Measurements from ENCODE around the gene ACO2. TPM values are rescaled to one million over a fixed set of nuclear protein-coding genes. Genes with fewer than 3 reads are reported as not detected.
"Not testable (repeated sequence)": the region's sequence is repeated elsewhere in the genome, so short reads cannot be mapped to it uniquely, and the experiment has no call there.

Gene ACO2
- total RNA-seq, 1 experiment from 2014 or later, result 90.5 TPM

- intact Hi-C loops (cut with micrococcal nuclease; ENCODE audit: unreplicated experiment), result no loop called here
- H3K36me3 Mint-ChIP-seq (ENCODE audit: insufficient read depth, unreplicated experiment), result peaks cover 86% of the 10 kb centered on the region
These were observed 31.7 kb upstream of the ACO2 start for GRCh38 chr22:41437198-41437597.

GRCh38 chr22:41440511-41440910, 28.4 kb upstream of the ACO2 start:
- peaks cover 96% of the 10 kb centered on the region for H3K36me3 Mint-ChIP-seq (ENCODE audit: insufficient read depth, unreplicated experiment)
- H3K4me1 ChIP-seq; H3K4me3 ChIP-seq (ENCODE audit: low read depth, low read length); H3K9me3 Mint-ChIP-seq (ENCODE audit: unreplicated experiment); H3K27me3 Mint-ChIP-seq (ENCODE audit: insufficient read depth, unreplicated experiment); H3K4me1 Mint-ChIP-seq (ENCODE audit: low read depth, unreplicated experiment); POLR2A ChIA-PET; H3K27me3 ChIP-seq (replicated peaks; ENCODE audit: control insufficient read depth, insufficient read depth, low read length); H3K9me3 ChIP-seq; DNase-seq; BruUV-seq (replicated peaks); intact Hi-C loops (cut with micrococcal nuclease; ENCODE audit: unreplicated experiment); H3K27ac Mint-ChIP-seq (ENCODE audit: unreplicated experiment); H3K36me3 ChIP-seq (ENCODE audit: control insufficient read depth, insufficient read depth, low read length); CTCF ChIA-PET; H3K4me3 Mint-ChIP-seq (ENCODE audit: unreplicated experiment): not testable (repeated sequence)

More at GRCh38 chr22:41437198-41437597, 31.7 kb upstream of the ACO2 start:
- POLR2A ChIA-PET, result interaction anchor here (0.6 kb wide), 1 partner anchor 909 kb away, joined by 6 read pairs; no protein-coding TSS in a partner anchor
- Histone ChIP-seq H3K9me3 (no peaks in the 10 kb centered on the region), H3K4me3 (ENCODE audit: low read depth, low read length) (no peak overlapping the region), H3K4me1 (no peaks in the 10 kb centered on the region), H3K27me3 (replicated peaks; ENCODE audit: control insufficient read depth, insufficient read depth, low read length) (no peaks in the 10 kb centered on the region), H3K36me3 (ENCODE audit: control insufficient read depth, insufficient read depth, low read length) (peaks cover 3% of the 10 kb centered on the region)
- Mint-ChIP-seq H3K4me3 (ENCODE audit: unreplicated experiment) (no peak overlapping the region), H3K27ac (ENCODE audit: unreplicated experiment) (no peak overlapping the region), H3K4me1 (ENCODE audit: low read depth, unreplicated experiment) (no peaks in the 10 kb centered on the region), H3K27me3 (ENCODE audit: insufficient read depth, unreplicated experiment) (no peaks in the 10 kb centered on the region), H3K9me3 (ENCODE audit: unreplicated experiment) (no peaks in the 10 kb centered on the region)
- BruUV-seq (replicated peaks), result no TSS peak
- no peak for TF ChIP-seq CTCF (IDR thresholded peaks at IDR 0.05; ENCODE audit: insufficient read depth in 1 of 2, low read depth in 1 of 2, low read length in 1 of 2, severe bottlenecking in 1 of 2, unreplicated experiment in 1 of 2)
- no peak for DNase-seq
- CTCF ChIA-PET, result no interaction called here

- no peak overlapping the region for H3K4me3 ChIP-seq (ENCODE audit: low read depth, low read length)
- no peaks in the 10 kb centered on the region for H3K27me3 Mint-ChIP-seq (ENCODE audit: insufficient read depth, unreplicated experiment)
- no peaks in the 10 kb centered on the region for H3K27me3 ChIP-seq (replicated peaks; ENCODE audit: control insufficient read depth, insufficient read depth, low read length)
- H3K4me1 Mint-ChIP-seq (ENCODE audit: low read depth, unreplicated experiment), result no peaks in the 10 kb centered on the region
- ChIA-PET POLR2A (interaction anchor here (0.5 to 0.8 kb wide), 2 partner anchors 26 to 623 kb away, joined by 3 read pairs; partner anchors contain the start of genes PHF5A and SLC25A17), CTCF (no interaction called here)
- H3K9me3 ChIP-seq, result no peaks in the 10 kb centered on the region
- H3K27ac Mint-ChIP-seq (ENCODE audit: unreplicated experiment), result no peak overlapping the region
- BruUV-seq (replicated peaks), result no TSS peak
- no peaks in the 10 kb centered on the region for H3K36me3 ChIP-seq (ENCODE audit: control insufficient read depth, insufficient read depth, low read length)
- peaks cover 96% of the 10 kb centered on the region for H3K36me3 Mint-ChIP-seq (ENCODE audit: insufficient read depth, unreplicated experiment)
- peak overlapping the region; percentile 49 for H3K4me3 Mint-ChIP-seq (ENCODE audit: unreplicated experiment)
- intact Hi-C loops (cut with micrococcal nuclease; ENCODE audit: unreplicated experiment), result no loop called here
- DNase-seq, result no peak
- H3K4me1 ChIP-seq, result no peaks in the 10 kb centered on the region; the same call in 1 of the 2 replicates
- no peaks in the 10 kb centered on the region for H3K9me3 Mint-ChIP-seq (ENCODE audit: unreplicated experiment)
- TF ChIP-seq CTCF (IDR thresholded peaks at IDR 0.05; ENCODE audit: insufficient read depth in 1 of 2, low read depth in 1 of 2, low read length in 1 of 2, severe bottlenecking in 1 of 2, unreplicated experiment in 1 of 2), result no peak
These were observed 26.6 kb upstream of the ACO2 start for GRCh38 chr22:41442240-41442792.
